ENCODE measurements around the gene RHOG.

DNA sequence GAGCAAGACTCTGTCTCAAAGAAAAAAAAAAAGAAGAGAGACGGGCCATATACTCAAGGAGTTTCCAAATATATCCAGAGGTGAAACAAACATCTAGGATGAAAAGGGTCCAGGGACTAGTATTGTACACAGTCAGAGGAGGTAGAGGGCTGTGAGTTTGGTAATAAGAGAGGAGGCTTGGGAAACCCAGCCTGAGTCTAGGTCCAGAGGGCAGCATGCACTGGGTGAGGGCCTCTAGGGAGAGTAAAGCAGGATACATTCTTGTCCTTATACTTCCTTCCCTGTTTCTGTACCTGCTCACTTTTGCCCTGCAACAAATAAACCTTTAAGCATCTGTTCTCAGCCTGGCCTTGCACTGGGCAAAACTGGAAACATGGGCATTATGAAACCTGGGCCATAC, 46.2 kb upstream of the RHOG start:
- TF ChIP-seq, protein P1, sequence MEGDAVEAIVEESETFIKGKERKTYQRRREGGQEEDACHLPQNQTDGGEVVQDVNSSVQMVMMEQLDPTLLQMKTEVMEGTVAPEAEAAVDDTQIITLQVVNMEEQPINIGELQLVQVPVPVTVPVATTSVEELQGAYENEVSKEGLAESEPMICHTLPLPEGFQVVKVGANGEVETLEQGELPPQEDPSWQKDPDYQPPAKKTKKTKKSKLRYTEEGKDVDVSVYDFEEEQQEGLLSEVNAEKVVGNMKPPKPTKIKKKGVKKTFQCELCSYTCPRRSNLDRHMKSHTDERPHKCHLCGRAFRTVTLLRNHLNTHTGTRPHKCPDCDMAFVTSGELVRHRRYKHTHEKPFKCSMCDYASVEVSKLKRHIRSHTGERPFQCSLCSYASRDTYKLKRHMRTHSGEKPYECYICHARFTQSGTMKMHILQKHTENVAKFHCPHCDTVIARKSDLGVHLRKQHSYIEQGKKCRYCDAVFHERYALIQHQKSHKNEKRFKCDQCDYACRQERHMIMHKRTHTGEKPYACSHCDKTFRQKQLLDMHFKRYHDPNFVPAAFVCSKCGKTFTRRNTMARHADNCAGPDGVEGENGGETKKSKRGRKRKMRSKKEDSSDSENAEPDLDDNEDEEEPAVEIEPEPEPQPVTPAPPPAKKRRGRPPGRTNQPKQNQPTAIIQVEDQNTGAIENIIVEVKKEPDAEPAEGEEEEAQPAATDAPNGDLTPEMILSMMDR (IDR thresholded peaks at IDR 0.05) = no peak
- no peak for TF ChIP-seq POLR2A (IDR thresholded peaks at IDR 0.05)

Data from heart left ventricle (tissue), 13 donors.